Activated CD4-positive, alpha-beta T cell treated with anti-CD3 and anti-CD28 coated beads for 1 hour (primary cell): ENCODE measurements around the gene TALDO1.
A peak's percentile ranks its signal among the peaks of the same experiment; 100 is the strongest.

ENCODE experiments used
- DNase-seq: peaks from one replicate; pipeline ENCODE4 v3.0.0-alpha.2; 2020

The TALDO1 gene

DNA sequence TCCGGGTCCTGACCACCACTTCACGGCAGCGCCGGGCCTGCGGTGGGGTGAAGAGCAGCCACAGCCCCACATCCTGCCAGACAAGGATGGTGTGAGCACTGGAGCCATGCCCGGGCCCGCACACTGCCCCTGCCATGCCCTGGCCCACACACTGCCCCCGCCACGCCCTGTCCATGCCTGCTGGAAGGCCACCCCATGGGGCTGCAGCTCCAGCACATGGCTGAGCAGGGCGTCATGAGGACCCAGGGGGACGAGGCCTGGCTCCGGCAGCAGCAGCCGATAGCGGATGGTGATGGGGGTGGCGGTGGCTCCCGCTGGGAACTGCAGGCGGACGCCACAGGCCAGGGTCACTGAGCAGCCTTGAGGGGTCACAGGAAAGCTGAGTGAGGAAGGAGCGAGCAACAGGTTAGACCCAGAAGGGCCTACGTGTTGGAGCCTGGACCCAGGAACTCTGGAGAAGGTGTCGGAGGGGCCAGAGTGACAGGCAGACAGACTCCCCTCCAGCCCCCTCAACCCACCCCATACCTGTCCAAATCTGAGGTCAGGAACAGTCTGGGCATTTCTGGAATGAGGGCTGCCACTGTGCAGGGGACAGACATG lies 54.9 kb downstream of the TALDO1 start:
- DNase-seq: no peak

DNA sequence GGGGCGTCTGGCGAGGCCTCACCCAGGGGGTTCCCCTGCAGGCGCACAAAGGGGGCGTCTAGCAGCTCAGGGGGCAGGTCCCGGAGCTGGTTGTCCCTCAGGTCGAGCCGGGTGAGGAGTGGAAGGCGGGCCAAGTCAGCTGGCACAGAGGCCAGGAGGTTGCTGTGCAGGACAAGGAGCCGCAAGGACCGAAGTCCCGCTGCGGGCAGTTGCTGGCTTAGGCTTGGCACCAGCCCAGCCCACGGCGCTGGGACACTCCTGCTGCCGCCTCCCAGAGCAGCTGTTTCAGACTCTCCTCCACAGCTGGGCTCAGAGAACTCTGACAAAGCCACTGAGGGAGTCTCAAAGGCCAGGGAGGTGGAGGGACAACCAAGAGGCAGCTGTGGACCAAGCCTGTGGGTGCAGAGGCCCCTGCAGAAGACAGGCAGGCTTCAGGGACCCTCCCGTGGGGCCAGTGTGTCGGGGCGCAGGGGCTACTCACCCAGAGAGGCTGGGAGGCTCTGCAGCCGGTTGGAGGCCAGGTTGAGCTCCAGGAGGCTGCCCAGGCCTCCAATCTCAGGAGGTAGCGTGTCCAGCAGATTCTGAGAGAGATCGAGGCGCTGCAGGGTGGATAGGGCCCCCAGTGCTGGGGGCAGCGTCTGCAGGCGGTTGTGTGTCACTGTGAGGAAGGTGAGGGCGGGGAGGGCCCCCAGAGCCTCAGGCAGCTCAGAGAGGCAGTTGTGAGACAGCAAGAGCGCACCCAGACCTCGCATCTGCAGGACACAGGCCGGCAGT lies 55.6 kb downstream of the TALDO1 start:
- no peak for DNase-seq

DNA sequence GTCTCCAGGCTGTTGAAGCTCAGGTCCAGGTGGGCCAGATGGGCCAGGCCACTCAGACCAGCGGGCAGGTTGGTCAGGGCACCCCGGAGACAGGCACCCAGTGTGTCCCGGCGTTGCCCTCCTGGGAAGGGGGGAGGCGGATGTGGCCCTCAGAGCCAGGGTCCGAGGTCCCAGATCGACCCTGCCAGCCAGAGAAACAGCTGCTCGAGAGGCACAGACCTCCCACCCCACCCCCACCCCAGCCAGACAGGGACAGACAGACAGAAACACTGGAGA lies 56.1 kb downstream of the TALDO1 start:
- no peak for DNase-seq

DNA sequence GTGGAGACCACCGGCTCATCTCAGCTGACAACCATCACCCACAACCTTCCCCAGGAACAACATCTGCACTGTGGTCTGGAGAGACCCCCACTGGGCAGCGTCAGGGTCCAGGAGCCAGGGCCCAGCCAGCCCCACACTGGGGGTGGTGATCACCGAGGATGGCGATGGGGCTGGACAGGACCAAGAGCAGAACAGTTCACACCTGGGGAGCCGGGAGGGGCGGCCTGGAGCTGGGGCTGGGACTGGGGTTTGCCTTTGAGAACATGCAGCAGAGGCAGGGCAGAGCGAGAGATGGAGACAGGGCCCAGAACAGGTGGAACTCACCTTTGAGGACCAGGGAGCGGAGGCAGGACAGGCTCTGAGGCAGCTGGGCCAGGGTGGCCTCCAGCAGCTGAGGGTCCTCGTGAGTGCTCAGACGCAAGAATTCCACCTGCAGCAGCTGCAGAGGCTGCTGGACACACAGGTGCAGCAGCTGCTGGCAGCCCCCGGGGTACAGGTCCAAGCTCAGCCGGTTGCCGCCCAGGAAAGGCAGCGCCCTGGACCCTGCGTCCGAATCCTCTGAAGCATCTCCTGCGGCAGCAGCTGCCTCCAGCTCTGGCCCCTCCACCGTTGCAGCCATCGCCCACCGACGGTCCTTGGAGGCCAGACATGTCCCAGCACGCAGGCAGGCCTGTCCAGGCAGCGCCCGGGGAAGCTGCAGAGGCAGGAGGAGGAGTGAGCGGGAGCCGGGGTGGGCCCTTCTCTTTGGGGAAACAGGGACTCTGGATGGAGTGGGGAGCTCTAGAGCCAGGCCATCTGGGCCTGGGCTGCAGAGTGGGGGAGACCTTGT lies 56.7 kb downstream of the TALDO1 start:
- no peak for DNase-seq

DNA sequence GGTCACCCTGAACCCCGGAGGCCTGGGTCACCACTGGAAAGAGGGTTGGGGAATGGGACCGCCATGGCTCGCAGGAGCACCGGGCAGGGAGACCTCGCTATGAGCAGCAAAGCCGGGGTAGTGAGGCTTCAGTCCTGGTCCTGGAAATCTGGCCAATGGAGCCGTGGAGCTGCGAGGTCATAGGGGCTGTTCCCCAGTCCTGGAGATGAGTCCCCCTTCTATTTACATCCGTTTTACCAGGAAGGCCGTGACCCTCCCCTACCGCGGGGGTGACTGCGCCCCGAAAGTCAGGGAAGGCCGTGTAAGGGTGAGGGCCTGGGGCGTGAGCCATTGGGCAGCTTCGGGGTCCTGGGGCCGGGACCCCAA lies 57.3 kb downstream of the TALDO1 start:
- DNase-seq: no peak

DNA sequence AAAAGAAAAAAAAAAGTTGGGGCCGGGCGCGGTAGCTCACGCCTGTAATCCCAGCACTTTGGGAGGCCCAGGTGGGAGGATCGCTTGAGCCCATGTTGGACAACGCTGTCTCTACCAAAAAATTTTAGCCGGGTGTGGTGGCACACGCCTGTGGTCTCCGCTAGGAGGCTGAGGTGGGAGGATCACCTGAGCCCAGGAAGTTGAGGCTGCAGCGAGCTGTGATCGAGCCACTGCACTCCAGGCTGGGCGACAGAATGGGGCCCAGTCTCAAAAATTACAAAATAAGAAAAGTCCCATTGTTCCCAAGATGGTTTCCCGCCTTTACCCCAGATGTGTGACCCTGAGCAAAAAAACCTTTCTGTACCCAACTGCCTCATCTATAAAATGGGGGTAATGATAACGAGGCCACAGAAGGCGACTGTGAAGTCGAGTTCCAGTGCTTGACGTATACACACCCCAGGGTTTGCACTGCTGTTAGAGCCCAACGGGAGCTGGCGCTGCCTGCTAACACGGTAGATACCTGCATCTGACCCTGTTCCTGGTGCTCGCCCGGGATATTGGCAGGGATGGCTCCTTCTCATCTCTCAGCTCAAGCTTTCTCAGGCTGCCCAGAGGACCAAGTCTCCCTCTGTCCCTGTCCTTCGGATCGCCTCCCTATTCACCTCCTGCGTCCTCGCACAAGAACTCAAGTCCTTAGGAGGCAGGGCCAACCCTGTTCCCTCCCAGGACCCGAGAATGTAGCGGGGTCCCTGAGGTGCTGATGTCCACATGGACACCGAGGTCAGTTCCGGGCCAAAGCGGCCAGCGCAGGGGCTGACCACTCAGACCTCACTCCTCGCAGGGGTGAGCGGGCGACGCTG lies 61.4 kb downstream of the TALDO1 start:
- DNase-seq: no peak

DNA sequence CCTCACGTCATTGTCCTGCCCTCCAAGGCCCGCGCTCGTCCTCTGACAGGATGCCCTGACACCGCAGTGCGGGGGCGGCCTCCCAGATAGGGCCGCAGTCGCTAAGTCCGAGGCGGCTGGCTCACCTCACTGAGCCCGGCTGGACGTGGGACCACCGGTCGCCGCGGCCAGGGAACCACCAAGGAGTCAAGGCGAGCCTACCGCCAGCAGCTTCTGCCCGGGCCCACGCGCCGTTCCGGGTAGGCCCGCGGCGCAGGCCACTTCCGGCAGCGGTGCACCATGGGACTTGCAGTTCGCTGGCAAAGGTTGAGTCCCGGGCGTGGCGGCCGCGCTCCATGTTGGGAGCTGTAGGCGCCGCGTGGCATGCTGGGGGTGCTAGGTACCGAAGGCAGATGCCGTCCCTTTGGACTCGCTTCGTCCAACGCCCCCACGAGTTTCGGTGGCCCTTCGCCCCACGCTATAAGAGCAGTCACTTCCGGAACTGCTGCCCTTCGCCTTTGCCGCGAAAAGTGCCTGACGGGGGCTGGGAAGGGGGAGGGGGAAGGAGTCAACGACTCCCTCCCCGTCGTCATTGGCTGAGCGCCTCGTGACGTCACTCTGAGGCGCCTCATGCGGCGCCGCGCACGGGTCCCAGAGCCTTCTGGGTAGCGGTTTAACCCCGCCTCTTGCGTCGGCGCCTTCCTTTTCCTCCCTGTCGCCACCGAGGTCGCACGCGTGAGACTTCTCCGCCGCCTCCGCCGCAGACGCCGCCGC lies 62.2 kb downstream of the TALDO1 start, which contains the start of gene RPLP2:
TSS of gene RPLP2 (plus strand) at position 681 of the 753 bp plus-strand sequence. CDS start 268 bp downstream, outside the sequence.
- peak; percentile 98 for DNase-seq

DNA sequence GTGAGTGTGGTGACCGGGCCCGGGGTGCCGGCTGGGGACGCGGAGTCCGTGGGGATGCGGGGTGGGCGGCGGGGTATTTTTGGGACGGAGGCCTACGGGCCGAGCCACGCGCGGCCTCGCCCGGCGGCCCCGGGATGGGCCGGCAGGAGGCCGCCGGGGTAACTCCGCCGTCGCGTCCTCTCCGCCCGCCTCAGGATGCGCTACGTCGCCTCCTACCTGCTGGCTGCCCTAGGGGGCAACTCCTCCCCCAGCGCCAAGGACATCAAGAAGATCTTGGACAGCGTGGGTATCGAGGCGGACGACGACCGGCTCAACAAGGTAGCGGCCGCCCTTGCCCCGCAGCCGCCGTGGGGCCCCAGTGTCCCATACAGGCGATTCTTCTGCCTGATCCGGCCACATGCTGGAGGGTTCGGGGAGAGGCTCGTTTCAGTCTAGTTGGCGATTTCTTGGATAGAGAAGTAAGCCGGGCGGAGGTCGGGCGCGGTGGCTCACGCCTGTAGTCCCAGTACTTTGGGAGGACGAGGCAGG lies 62.8 kb downstream of the TALDO1 start:
- DNase-seq: no peak

DNA sequence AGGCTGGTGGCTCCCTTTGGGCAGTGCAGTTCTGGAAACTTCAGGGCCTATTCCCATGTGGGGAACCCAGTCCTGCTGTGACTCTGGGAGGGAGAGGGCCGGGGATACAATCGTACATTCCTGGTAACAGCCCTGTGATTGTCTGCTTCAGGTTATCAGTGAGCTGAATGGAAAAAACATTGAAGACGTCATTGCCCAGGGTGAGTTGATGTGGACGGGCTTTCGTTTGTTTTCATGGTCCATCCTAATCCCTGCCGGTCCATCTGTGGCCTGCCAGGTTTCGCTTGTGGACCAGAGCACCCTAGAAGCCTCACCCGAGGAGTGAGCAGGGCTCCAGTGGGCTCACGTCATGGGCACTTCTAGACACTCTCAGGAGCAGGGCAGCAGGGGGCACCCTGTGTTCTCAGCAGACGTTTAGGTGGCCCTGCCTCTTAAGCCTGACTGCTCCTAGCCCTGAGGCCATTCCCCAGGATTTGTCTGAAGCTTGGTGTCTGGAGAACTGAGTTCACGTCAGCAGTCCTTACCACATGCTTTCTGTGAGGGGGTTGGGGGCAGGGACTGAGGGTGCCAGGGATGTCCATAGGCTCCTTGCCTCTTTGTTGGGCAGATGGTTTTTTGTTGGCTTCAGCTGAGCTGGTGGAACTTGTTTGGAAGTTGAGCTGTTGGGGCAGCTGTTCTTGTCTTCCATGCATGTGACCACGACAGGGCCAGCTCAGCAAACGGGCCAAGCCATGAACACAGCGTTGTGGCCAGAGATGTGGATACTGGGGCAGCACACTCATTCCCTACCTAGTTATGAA lies 64.4 kb downstream of the TALDO1 start:
- DNase-seq: no peak

DNA sequence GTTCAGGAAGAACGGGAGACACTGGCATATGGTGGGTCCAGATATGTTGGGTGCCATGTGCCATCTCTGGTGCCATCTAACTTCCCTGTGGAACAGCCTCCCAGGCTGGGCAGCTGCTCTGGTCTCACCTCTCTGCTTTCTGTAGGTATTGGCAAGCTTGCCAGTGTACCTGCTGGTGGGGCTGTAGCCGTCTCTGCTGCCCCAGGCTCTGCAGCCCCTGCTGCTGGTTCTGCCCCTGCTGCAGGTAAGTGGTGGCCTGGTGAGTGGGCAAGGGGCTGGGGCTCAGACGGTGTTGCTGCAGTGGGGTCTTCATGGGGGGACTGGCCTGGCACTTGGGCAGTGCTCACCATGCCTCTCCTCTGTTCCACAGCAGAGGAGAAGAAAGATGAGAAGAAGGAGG lies 65.1 kb downstream of the TALDO1 start:
- no peak for DNase-seq

DNA sequence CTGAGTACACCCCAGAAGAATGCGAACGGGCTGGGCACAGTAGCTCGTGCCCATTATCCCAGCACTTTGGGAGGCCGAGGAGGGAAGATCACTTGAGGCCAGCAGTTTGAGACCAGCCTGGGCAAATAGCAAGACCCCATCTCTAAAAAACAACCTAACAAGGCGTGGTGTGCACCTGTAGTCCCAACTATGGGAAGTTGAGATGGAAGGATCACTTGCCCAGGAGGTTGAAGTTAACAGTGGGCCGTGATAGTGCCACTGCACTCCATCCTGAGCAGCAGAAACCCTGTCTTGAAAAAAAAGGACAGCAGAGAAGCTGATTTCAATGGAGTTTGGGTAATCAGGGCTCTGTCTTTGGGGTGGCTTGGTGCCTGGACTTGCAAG lies 65.8 kb downstream of the TALDO1 start:
- DNase-seq: no peak

DNA sequence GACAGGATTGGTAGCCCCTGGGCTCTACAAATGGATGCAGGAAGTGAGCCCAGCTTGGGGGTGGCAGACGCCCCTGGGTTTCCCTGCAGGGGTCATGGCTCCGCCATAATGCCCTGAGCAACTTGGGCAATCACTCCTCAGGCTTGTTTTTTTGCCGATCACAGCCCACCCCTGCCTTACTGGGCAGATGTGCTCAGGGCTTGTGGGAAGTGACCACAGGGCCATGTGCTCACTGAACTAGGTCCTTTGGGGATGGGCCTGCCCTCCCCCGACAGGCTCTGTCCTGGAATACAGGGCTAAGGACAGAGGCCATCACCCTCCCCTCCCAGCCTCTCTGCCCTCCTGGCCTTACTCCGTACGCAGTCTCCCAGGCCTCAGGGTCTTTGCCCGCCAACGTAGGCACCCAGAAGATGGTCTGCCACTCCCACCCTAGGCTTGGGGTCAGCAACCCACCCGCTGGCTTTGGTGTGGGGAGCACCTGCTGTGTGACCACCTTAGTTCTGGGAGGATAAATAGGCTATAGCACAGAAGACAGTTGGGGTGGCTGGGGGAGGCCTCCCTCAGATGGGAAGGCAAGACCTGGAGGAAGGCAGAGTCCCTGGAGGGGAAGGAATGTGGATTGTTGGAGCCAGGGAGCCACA lies 66.3 kb downstream of the TALDO1 start:
- DNase-seq: no peak
